ENCODE measurements around the gene AKT1.
"Not testable (repeated sequence)": the region's sequence is repeated elsewhere in the genome, so short reads cannot be mapped to it uniquely, and the experiment has no call there.

The AKT1 gene

DNA sequence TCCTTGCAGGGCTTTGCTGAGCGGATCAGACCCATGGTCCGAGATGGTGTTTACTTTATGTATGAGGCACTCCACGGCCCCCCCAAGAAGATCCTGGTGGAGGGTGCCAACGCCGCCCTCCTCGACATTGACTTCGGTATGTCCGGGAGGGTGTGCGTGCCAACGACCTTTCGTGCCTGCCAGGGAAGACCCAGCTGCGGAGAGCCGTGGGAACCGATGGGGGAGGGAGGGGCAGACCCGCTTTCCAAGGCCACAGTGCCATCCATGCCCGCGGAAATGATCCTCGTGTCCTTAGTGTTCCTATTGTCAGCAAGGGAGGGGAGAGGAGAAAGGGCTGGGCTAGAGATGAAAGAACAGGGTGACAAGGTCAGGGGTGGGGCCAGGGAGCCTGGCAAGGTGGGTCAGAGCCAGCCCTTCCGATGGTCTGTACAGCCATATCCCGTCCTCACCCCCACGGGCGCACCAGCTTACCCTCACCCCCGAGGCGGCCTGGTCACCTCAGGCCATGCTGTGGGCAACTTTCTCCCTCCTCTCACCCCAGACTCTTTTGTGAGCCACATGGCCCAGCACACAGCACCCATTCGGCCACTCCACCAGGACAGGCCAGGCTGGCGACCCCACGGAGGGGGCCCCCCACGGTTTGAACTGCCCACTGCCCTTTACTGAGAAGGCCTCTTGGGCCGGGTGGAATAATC is 54.3 kb downstream of the AKT1 start:
- no peak for DNase-seq (ENCODE audit: low read depth in 1 of 2, low spot score in 1 of 2)

DNA sequence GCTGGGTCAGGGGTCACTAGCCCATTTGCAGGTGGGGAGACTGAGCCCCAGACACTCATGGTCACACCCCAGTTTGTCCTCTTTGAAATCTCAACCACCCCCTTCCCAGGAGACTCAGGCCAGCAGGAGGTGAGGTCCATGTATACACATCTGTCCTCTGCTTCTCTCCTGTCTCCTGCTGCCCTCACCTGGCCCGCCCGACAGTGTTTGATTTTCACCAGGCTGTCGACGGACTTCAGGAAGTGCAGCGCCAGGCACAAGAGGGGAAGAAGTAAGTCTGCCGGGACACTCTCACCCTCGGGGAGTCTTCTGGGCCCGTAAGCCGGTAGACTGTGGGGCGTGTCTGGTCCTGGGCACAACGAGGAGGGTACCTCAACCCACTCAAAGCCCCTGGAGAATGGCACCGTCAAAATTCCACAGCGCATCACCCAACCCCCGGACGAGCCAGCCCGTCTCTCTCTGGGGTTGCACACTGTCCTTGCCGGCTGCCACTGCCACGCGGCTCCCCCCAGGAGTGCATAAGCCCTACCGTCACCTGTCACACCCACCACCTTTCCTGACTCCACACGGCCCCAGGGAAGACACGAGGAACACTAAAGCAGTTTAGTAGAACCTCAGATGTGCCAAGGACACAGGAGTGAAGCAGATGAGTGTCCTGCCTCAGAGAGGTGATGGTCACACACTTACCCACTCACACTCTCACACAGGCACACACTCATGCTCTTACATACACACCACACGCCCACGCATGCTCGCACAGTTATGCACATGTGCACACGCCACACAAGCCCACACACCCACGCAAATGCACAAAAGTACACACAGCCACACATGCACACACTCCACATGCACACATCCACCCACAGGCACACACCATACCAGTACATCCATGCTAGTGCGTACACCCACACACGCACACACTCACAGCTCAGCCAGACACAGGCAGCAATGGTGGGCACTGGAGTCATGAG is 55.7 kb downstream of the AKT1 start:
- no peak for DNase-seq (ENCODE audit: low read depth in 1 of 2, low spot score in 1 of 2)

DNA sequence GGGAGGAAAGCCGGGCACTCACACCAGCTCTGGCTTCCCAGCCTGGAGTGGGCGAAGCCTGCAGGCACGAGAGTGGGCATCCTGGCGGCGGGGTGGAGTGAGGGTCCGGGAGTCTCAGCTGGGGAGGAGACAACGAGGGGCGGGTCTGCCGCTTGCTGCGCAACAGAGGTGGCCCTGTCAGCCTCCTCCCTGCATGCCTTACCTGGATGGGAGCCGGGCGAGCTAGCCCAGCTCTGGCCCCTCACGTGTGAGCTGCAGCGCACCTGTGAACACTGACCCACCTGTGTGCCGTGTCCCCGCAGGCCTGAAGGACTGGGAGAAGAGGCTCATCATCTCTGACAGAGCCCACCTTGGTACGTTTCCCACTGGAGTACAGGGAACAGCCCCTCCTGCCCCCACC is 56.5 kb downstream of the AKT1 start:
- DNase-seq (ENCODE audit: low read depth in 1 of 2, low spot score in 1 of 2) = no peak

DNA sequence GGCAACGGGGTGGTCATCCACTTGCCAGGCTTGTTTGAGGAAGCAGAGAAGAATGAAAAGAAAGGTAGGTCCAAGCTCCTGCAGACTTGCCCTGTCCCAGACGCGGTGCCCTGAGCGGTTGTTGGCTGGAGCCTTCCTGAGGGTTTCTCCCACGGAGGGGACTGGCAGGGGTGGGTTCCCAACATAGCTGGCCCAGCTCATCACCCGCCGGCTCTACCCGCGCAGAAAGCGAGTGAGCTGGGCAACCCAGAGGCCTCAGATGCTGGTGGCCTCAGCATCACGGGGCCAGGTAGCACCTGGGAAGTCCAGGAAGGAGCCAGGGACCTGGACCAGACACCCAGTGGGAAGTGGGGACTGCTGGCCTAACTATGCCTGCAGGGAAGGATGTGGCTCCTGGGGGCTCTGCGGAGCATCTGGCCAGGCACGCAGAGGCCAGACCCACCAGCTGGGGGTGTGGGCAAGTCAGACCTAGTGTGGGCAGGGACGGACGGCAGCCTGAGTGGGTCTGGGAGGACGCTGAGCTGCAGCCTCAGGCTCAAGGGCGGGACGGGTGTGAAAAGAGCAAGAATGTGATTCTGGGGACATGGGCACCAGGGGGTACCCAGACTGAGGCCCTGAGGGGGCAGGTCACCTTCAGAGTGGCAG is 57.1 kb downstream of the AKT1 start:
- DNase-seq (ENCODE audit: low read depth in 1 of 2, low spot score in 1 of 2) = no peak

DNA sequence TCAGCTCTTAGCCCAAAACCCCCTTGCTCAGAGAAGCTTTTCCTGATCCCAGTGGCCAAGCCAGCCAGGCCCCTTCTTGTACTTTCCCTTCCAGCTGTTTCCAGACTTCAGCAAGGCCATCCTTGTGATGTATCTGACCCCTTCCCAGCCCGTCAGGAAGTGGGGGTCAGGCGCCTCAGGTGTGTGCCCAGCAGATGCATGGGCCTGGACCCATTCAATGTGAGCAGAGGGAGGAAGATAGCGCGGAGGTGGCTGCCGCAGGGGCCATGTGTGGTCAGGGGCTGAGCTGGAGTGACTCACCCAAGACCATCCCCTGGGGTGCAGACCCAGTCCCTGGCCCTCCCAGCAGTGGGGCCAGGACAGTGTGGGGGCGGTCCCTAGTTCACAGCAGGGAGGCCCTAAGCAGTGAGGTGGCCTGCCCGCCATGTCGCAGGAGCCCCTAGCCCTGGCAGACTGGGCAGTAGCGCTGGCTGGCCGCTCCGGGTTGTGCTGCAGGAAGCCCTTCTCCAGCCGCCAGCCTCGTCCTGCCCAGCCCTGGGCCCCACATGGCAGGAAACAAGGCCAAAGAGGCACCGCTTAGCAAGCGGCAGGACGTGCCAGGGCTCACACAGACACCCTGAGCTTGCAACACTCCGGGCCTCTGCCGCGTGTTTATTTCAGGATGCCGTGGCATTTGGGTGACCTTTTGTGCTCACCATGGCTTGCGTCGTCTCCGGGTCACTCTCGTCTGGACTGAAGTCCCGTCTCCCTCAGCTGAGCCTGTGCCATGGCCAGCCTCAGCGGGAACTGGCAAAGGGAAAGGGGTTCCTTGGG is 59.5 kb downstream of the AKT1 start:
- no peak for DNase-seq (ENCODE audit: low read depth in 1 of 2, low spot score in 1 of 2)

DNA sequence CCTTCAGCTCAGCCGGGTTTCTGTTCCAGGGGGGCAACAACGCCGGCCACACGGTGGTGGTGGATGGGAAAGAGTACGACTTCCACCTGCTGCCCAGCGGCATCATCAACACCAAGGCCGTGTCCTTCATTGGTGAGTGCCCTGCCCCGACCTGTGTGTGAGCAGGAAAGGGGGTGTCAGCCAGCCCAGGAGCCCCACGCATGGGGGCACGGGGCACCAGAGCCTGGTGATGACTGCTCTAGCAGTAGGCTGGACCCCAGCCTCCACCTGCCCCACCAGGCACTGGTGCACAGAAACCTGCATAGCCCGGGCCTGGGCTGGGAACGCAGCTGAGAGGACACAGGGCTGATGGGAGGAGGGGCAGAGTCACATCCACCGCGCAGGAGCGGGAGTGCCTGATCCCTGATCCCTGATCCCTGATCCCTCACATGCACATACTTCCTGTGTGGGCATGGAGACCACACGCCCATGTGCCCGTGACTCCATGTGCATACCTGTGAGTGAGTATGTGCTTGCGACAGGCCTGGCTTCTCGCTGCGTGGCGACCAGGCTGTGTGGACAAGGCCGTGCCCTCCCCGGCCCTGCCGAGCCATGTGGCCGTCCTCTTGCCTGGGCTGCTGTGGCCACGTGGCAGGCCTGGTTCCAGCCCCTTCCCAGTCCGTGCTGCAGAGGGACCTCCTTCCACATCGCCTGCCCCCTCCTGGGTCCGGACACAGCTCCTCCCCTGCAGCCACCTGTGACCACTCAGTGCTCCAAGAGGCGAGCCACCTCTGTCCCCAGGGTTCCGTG is 60.4 kb downstream of the AKT1 start:
- DNase-seq (ENCODE audit: low read depth in 1 of 2, low spot score in 1 of 2) = no peak

DNA sequence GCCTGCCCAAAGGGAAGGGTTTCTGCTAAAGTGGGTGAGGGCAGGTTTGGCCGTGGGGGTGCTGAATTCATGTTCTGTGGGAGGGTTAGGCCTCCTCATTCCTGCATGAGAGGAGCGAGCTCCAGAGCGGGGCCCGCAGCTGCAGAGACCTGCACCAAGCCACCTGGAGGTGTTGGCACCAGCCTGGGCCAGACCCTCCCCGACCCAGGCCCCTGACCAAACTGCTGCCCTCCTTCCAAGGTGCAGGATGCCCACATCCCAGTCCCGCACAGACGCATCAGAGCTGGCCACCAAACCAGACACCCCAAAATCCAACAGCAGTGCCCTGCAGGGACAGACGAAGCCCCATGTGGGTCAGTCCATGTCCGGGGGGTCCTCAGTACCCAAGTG is 61.0 kb downstream of the AKT1 start:
- DNase-seq (ENCODE audit: low read depth in 1 of 2, low spot score in 1 of 2) = no peak

DNA sequence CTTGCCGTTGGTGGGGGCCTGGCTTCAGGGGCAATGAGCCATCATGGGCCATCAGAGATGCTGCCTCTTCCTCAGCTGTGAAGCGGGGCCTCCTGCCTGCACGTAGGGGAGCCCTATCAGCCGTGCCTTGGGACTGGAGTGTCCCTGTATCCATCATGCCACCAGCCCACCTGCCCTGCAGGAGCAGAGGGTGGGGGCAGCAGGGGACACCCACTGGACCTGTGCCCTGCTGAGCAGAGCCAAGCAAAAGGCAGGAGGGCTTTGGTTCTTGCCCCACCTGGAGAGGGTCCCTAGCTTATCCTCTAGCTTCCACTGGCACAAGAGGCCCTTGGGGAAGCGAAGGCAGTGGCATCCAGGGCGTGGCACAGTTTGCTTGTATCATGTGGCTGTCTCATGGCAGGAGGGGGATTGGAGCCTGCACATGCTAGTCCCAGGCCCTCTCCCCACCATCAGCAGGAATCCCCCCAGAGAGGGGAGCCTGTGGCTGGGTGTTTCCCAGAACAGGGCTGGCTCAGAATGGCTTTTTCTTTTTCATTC is 61.4 kb downstream of the AKT1 start:
- DNase-seq (ENCODE audit: low read depth in 1 of 2, low spot score in 1 of 2) = no peak

DNA sequence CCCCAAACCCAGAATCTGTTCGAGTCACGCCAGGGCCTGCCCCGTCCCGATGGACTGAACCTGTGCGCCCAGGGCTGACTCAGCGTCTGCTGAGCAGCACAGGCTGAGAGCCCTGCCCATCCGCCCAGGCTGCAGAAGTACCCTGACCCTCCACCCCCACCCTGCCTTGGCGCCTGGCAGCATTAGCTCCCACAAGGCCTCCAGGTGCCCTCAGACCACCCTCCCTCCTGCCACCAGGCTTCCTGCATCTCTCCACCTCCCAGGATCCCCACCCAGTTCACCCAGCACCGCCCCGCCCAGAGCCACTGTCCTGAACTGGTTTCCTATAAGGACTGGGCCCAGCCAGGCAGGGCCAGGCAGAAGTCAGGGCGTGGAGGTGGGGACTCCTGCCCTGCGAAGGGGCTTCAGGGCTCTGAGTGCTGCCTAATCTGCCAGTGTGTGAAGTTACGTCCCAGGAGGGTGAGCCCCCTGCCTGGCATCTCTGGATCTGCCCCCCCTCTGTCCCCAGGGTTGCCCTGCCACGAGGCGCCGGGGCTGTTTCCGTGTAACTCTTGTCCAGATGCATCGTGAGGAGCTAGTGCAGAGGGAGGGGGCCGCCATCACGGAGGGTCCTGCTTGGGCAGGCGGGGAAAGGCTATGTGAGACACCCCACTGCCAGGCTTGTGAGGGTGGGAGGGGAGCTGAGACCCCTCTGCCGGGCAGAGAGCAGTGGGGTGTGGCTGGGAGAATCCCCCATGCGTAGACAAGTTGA is 62.4 kb downstream of the AKT1 start:
- no peak for DNase-seq (ENCODE audit: low read depth in 1 of 2, low spot score in 1 of 2)

DNA sequence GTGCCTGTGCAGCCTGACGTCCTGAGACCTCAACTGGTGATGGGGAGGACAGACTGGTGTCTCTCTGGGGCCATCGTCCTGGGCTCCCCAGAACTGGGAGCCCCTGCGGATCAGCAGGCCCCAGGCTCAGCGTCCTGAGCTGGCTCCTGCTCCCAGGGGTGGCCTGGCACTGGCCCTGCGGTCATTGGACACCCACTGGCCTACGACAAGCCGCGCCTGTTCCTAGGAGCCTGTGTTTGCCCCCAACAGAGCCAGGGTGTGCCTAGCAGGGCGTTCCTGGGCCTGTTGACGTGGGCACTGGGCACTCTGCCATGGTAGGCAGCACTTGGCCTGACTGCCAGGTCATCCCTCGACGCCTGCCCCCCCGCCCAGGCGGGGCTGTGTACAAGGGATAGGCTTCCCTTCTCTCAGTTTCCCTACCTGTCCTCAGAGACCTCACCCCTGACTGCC is 63.2 kb downstream of the AKT1 start:
- no peak for DNase-seq (ENCODE audit: low read depth in 1 of 2, low spot score in 1 of 2)

DNA sequence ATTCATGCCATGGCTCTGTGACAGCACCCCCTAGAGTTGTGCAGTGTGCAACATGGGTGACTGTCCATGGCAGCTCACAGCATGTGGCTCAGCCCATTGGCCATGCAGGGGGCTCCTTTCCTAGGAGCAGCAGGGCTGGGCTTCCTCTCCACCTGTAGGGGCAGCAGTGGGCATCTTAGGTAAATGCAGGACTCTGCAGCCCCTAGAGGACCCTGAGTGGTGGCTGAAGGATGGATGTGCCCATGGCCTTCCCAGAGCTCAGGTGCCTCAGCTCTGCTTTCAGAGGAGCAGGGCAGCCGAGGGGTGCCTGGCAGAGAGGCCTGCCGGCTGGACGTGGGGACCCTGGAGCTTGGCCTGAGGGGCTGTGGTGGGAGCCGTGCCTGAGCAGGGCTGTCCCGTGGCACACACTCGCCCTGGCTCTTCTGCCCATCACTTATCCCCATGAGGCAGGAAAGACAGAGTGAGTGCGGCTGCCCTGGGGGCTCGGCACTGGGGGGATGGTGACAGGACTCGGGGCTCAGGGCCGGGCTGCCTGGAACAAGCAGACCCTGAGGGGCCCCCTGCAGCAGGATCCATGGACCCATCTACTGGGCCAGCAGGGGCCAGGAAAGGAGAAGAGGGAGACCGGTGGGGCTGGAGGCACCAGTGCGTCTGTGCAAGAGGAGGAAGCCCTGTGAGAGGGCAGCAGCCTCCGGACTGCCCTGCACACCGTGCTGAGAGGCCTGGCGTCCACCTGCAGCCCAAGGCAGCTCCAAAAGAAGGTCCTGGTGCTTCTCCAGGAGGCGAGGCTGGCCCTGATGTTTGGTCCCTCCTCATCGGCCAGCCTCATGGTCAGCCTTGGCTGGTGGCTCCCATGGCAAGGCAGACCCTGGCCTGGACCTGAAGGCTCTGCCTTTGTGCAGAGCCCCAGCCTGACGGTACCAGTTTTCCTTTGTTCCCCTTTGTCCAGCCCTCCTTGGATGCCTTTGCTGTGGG is 63.9 kb downstream of the AKT1 start:
- DNase-seq (ENCODE audit: low read depth in 1 of 2, low spot score in 1 of 2) = no peak

DNA sequence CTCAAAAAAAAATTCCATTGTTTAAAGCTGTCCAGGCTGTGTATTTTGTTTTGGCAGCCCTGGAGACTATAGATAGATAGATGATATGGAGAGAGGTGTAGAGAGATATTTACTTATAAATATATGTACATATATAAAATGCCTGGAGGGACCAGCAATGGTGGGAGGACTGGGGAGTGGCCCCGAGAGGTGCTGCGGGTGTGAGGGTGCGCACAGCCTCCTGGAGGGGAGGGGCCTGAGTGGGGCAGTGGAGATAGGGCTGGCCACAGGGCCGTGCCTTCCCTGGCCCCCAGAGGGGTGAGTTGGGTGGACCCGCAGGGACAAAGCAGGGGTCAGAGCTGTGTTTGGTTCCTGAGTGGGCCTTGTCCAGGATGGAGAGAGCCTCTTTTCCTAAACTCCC is 65.1 kb downstream of the AKT1 start:
- DNase-seq (ENCODE audit: low read depth in 1 of 2, low spot score in 1 of 2) = no peak

DNA sequence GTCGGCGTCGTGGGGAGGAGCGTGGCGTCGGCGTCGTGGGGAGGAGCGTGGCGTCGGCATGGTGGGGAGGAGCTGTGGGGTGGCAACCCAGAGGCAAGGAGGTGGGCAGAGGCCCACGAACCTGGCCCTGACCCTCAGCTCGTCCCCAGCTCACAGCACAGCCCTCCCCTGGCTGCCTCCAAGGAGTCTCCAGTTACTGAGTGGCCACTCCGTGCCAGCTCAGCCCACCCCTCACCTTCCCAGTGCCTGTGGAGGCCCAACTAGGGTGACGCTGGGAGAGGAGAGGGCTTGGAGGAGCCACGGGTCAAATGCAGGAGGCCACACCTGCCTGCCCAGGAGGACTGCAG is 65.7 kb downstream of the AKT1 start:
- DNase-seq (ENCODE audit: low read depth in 1 of 2, low spot score in 1 of 2) = no peak

DNA sequence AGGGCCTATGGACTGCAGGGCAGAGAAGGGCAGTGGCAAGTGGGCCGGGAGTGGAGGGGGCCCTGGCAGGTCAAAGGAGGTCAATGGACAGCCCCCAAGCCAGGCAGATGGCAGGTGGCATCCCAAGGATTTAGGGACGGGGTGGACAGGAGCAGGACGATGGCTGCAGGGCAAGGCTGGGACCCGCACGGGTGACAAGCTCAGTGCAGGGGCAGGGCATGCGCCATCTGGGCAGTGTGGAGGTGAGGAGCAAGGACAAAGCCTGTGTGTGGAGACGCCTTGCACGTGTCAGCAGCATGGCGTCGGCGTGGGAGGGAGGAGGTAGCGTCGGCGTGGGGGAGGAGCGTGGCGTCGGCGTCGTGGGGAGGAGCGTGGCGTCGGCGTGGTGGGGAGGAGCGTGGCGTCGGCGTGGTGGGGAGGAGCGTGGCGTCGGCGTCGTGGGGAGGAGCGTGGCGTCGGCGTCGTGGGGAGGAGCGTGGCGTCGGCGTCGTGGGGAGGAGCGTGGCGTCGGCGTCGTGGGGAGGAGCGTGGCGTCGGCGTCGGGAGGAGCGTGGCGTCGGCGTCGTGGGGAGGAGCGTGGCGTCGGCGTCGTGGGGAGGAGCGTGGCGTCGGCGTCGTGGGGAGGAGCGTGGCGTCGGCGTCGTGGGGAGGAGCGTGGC is 66.2 kb downstream of the AKT1 start:
- not testable (repeated sequence) for DNase-seq (ENCODE audit: low read depth in 1 of 2, low spot score in 1 of 2)

DNA sequence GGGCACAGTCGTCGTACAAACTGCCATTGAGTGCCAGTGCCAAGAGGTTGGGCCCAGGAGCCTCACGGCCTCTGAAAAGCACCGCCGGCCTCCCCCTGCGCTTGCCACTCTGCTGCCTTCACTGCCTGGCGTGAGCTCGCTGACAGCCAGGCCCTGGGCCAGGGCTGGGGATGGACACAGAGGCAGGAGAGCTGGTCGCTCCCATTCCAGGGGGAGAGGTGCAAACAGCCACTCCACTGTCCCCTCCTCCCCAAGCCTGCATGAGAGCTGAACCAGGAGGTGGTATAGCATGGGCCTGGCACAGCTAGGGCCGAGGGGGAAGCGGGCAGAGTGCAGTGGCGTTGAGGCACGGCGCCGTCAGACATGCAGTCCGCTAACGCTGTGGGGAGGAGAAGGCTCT is 66.9 kb downstream of the AKT1 start:
- DNase-seq (ENCODE audit: low read depth in 1 of 2, low spot score in 1 of 2) = no peak

DNA sequence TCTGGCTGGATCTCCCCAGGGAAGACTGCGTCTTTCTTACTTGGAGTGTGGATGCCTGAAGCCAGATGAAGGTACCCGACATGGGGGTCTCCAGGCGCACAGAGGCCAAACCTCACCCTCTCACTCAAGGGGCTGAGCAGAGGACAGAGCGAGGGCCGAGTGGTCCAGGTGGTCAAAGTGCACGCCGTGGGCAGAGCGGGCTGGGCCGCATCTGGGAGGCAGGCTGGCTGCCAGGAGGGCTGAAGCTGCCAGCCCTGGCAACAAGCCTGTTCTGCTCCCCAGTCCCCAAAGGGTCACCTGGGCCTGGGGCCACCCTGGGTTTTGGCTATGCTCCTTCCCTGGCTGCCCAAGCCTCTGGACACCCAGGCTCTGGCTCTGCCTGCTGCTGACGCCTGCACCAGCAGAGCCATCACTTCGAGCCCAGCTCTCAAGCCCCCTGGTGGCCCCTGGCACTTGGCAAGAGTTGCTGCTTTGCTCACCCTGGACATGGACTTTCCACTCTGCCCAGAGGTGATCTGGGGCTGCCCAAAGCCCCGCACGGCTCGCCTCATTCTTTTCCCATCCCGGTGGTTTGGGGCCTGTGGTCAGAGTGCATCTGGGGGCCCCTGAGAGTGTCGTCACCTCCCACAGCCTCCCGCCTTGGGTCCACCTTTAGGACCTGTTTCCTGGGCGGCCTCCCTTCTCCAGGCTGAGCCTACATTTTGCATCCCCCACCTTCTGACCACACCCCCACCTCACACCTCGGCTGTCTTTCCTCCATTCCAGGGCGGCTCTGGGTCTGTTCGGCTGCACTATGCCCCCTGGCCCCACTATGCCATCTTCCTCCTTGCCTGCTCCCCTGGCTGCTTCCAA is 68.7 kb downstream of the AKT1 start:
- DNase-seq (ENCODE audit: low read depth in 1 of 2, low spot score in 1 of 2) = no peak

Measured in activated T-helper 1 cell treated with anti-CD3 and anti-CD28 coated beads, Interleukin-2, amount 50 U/mL, for 16 hours (primary cell).